ENCODE data around the gene MACO1.

Gene MACO1

DNA sequence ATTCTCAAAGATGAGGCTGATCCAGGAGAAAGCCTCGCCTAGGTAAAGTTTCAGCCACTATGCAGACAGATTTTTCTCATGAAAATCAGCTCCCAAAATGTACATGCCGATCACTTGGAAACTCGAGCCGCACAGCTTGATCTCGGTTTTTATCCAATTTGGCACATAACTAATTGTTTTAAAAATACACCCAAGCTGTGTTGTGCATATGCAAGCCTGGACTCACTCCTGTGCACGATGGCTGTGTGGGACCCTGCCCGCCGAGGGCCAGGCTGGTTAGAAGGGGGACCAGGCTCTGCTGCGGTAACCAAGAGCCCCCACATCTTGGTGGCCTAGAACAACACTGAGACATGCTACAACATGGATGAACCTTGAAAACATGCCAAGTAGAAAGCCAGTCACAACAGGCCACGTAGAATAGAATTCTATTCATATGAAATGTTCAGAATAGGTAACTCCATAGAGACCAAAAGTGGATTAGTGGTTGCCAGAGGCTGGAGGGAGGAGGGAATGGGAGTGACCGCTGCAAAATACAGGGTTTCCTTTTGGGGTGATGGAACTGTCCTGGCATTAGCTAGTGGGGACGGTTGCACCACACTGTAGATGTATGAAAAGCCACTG lies 96.6 kb downstream of the MACO1 start:
- DNase-seq = no peak

- DNase-seq = no peak
Measured at GRCh38 chr1:25527946-25528595, 97.4 kb downstream of the MACO1 start.

- DNase-seq = no peak
Measured at GRCh38 chr1:25528881-25529517, 98.3 kb downstream of the MACO1 start.

DNA sequence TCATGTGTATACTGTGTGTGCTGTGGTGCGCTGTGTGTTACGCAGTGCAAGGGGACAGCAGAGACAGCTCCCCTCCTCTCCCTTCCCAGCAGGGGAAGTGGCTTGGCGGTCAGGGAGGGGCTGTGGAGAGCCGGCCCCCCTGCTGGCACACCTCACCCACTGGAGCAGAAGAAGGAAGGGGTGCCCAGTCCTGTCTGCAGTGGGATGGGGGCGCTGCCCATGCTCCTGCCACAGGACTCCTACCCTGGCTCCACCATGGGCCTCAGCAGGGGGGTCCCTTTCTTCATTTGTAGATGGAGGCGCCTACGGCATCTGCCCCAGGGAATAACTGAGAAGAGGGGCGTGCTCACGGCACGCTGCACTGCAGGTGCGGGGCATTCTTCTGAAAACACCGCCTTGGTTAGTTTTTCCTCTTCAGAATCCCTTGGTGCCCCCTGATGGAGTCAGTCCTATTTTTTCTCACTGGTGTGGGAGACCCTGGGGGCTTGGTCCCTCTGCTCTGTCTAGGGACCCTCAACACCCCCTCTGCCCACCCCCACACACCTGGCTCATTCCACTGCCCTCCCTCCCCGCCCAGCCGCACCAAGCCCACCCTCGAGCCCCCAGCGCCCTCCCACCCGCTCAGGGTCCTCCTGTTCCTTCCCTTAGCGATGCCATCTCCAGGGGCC lies 99.0 kb downstream of the MACO1 start:
- no peak for DNase-seq

GRCh38 chr1:25530186-25531081 lies 99.7 kb downstream of the MACO1 start:
- no peak for DNase-seq

DNA sequence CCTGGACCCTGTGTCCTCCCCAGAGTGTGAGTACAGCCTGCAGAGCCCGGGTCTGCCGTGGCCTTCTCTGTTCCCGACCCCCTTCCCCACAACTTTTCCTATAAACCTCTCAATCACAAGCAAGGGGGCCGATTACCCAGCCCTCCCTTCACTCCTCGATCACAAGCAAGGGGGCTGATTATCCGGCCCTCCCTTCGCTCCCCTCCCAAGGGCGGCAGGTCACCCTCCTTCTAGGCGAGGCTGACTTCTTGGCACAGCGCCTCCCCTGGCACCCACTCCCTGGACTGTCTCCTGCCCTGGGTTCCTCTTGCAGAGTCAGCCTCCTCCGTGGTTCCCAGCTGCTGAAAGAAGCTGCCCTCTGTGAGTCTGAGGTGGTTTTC lies 100.4 kb downstream of the MACO1 start:
- DNase-seq = no peak

- no peak for DNase-seq
Measured at GRCh38 chr1:25532970-25533369, 102.3 kb downstream of the MACO1 start.

GRCh38 chr1:25533775-25534409 lies 103.2 kb downstream of the MACO1 start:
- DNase-seq = no peak

DNA sequence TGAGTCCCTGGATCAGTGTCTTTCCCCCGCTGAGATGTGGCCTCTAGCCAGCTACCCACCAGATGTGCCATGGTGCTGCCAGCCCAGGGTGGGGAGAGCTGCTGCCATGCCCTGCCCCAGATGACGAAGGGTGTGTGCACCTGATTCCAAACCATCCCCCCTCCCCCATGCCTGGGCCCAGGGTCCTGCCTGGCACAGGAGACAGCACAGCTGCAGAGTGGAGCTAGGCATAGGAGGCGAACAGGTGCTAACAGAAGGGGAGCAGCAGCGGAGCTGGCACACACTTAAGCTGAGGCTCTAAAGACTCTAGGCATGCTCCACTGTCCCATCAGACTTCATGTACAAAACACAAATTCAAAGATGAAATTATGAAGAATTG lies 103.7 kb downstream of the MACO1 start:
- DNase-seq = no peak

- DNase-seq = no peak
Measured at GRCh38 chr1:25536124-25536523, 105.4 kb downstream of the MACO1 start.

- DNase-seq = no peak
Measured at GRCh38 chr1:25537153-25537831, 106.6 kb downstream of the MACO1 start.

GRCh38 chr1:25538191-25538767 lies 107.6 kb downstream of the MACO1 start:
- no peak for DNase-seq

DNA sequence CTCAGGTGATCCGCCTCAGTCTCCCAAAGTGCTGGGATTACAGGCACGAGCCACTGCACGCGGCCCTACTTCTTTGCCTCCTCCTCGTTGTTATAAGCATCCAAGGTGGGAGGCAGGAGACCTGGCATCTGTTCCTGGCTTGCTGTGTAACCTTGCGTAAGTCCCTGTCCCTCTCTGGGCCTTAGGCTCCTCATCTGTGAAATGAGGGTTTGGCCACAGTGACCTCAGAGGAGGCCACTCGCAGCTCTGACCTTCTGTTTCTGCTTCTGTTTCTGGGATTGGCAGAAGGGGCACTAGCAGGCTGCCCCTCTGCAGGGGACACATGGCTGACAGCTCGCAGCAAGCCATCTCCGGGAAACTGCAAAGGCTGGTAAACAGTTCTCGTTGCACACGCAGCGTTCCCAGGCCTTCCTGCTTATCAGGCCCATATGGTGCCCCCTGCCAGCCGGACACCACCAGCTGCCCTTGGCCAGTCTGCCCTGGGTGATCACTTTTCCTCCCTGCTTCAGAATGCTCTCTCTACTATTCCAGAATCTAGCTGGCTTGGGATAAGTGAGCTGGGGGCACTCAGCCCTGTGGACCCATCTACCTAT lies 110.1 kb downstream of the MACO1 start:
- DNase-seq = no peak

GRCh38 chr1:25541425-25541824 lies 110.7 kb downstream of the MACO1 start:
- no peak for DNase-seq

DNA sequence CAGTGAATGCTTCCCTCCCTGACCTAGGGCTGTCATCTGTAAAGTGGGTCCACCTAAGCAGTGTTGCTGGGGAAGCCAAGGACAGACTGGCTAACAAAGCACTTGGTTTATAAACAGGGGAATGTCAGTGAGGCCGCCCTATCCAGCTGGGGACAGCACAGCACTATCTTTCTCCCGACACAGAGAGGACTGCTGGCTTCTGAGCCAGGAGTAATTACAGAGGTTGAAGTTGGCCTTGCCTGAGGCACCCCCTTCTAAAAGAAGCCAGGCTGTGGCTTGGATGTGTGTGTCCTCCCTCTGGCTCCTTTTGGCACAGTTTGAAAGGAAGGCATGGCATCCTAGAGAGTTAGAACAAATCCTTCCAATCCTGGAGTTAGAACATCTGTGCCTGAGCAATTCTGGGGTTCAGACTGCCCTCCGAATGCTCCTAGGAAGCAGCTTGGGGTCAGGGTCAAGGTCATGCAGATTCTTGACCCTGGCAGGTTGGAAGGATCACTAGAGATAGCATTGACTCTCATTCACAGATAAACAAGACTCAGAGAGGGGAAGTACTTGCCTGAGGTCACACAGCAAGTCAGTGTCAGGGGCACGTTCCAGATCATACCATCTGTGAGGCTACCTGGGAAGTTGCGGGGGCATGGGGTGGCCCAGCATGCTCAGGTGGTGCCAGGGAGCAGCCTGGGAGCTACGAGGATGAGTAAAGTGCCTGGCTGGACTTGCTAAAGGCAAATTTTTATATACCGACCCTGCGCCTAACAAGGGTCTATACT lies 111.4 kb downstream of the MACO1 start:
- no peak for DNase-seq

GRCh38 chr1:25543005-25543424 lies 112.3 kb downstream of the MACO1 start:
- DNase-seq = no peak

GRCh38 chr1:25543425-25544242 lies 112.9 kb downstream of the MACO1 start, which contains the start of gene LDLRAP1:
TSS of gene LDLRAP1 (plus strand) at chr1:25543606. CDS start at chr1:25543699, 93 bp downstream.
- DNase-seq = no peak

GRCh38 chr1:25544243-25544764 lies 113.6 kb downstream of the MACO1 start:
- DNase-seq = no peak

DNA sequence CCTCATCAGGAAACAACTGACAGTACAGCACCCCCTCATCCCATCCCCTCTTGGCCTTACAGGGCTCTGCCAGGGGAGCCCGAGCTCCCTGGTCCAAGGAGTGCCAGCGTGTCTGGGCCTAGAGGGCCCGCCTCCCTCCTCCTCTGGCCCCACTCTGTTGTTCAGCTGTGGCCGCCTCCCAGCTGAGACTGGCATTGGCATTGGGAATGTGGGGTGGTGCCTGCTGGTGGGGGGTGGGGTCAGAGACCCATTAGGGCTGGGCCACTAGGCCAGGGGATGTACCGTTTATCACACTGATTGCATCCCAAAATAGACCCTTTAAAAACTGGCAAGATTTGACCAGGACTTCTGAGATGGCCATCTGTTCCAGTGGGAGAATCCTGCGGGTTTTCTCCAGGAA lies 114.1 kb downstream of the MACO1 start:
- DNase-seq = peak; percentile 41
